Natural killer cell (primary cell): ENCODE data around the gene LARGE1. TPM values are rescaled to one million over a fixed set of nuclear protein-coding genes. Genes with fewer than 3 reads are reported as not detected.

Experiments
- ATAC-seq, 3 donors: fragments of 150-1000 bp in 2 of 3; fragments of 200-7000 bp in 1 of 3; cut with Tn5 transposase; 1 replicate in 1 of 3; 2 replicates in 2 of 3; pipeline ENCODE4 v1.10.0; 2021; ENCODE audit warnings: mild to moderate bottlenecking in 2 of 3, moderate library complexity in 2 of 3
- DNase-seq, 2 donors: peaks; one replicate each; pipeline versions ENCODE4 v3.0.0 to v3.0.0-alpha.2; 2013 to 2021; ENCODE audit warnings: mixed read lengths in 1 of 2
- H3K27ac ChIP-seq: one replicate; pipeline ENCODE4 v1.5.1; 2013; ENCODE audit warnings: mild to moderate bottlenecking, low read length
- H3K27me3 ChIP-seq: one replicate; pipeline ENCODE4 v1.6.1; 2013; ENCODE audit warnings: low read length; ENCODE audit not compliant: control insufficient read depth, insufficient read depth
- H3K36me3 ChIP-seq: one replicate; pipeline ENCODE4 v1.6.1; 2013; ENCODE audit warnings: low read length; ENCODE audit not compliant: control insufficient read depth, insufficient read depth
- H3K4me1 ChIP-seq: one replicate; pipeline ENCODE4 v1.6.1; 2013; ENCODE audit warnings: low read length; ENCODE audit not compliant: control insufficient read depth, insufficient read depth
- H3K4me3 ChIP-seq: one replicate; pipeline ENCODE4 v1.5.1; 2013; ENCODE audit warnings: low read length
- H3K9me3 ChIP-seq: one replicate; pipeline ENCODE4 v1.6.1; 2013; ENCODE audit warnings: low read length; ENCODE audit not compliant: control insufficient read depth, insufficient read depth
- H3K27ac Mint-ChIP-seq, 2 donors: one replicate each; pipeline ENCODE4 v1.8.0; 2022; ENCODE audit warnings: mild to moderate bottlenecking in 2 of 2, mixed read lengths in 2 of 2, moderate library complexity in 1 of 2
- H3K27me3 Mint-ChIP-seq, 2 donors: one replicate each; pipeline ENCODE4 v1.8.0; 2022; ENCODE audit warnings: low read depth in 2 of 2, mixed read lengths in 2 of 2
- H3K36me3 Mint-ChIP-seq: one replicate; pipeline ENCODE4 v1.8.0; 2022; ENCODE audit warnings: mixed read lengths
- H3K4me1 Mint-ChIP-seq, 2 donors: one replicate each; pipeline ENCODE4 v1.8.0; 2022; ENCODE audit warnings: mixed read lengths in 2 of 2
- H3K4me3 Mint-ChIP-seq: one replicate; pipeline ENCODE4 v1.8.0; 2022; ENCODE audit warnings: mild to moderate bottlenecking, moderate library complexity, mixed read lengths
- H3K9me3 Mint-ChIP-seq, 2 donors: one replicate each; pipeline ENCODE4 v1.8.0; 2022; ENCODE audit warnings: mixed read lengths in 2 of 2
- WGBS: methylation state at CpG from one replicate; pipeline ENCODE4 v1.1.7; 2013; ENCODE audit warnings: missing lambda C conversion rate; ENCODE audit not compliant: insufficient coverage; 5-methylcytosine and 5-hydroxymethylcytosine counted together
- intact Hi-C: fragments of 100-400 bp; cut with micrococcal nuclease; formaldehyde crosslinking; loops from one replicate; pipeline ENCODE4 v1.14.2; 2022
- total RNA-seq, 4 donors: library from RNA; stranded (reverse); fragments of 120-200 nt in 1 of 4; gene quantifications; one replicate each; pipeline versions ENCODE4 v1.2.3 to v1.2.4, GENCODE V29; 2013 to 2022
- TF ChIP-seq, protein P1 (sequence below): fragments of 200-600 bp; IDR thresholded peaks from one replicate; pipeline ENCODE4 v1.8.0; 2022; ENCODE audit warnings: antibody characterized with exemption

The LARGE1 gene
- total RNA-seq, 3 donors from 2014 or later (not counting 1 experiment from before 2014, with no cell fraction given), result 2.6 to 11.6 (median 4.1) TPM

DNA sequence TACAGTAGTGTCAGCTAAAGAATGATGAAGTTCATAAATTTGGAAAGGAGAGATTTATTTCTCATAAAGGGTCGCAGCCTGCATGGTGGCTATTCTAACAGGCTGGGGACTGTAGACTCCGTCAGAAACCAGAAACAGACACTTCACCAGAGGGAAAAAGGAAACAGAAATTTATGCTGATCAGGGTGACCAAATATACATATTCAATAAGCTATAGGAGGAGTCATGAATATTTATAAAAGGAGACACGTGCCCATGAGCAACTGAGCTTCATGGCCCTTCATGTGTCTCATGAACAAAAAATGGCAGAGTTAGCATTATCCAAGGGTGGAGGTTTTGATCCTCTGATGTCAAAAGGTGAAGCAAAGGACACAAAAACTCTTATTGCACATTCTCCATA is 392.1 kb downstream of the LARGE1 start:
- Mint-ChIP-seq H3K27ac (no peak overlapping the region), H3K4me3 (no peak overlapping the region), H3K36me3 (no peaks in the 10 kb centered on the region), H3K4me1 (peaks cover 3% of the 10 kb centered on the region in 2 donors), H3K9me3 (no peaks in the 10 kb centered on the region), H3K27me3 (no peaks in the 10 kb centered on the region)
- Histone ChIP-seq H3K36me3 (no peaks in the 10 kb centered on the region), H3K27me3 (no peaks in the 10 kb centered on the region), H3K4me3 (no peak overlapping the region), H3K27ac (no peak overlapping the region), H3K4me1 (peaks cover 3% of the 10 kb centered on the region), H3K9me3 (no peaks in the 10 kb centered on the region)
- 90% methylated on average over 2 of the region's 3 CpGs for WGBS
- TF ChIP-seq, protein P1, sequence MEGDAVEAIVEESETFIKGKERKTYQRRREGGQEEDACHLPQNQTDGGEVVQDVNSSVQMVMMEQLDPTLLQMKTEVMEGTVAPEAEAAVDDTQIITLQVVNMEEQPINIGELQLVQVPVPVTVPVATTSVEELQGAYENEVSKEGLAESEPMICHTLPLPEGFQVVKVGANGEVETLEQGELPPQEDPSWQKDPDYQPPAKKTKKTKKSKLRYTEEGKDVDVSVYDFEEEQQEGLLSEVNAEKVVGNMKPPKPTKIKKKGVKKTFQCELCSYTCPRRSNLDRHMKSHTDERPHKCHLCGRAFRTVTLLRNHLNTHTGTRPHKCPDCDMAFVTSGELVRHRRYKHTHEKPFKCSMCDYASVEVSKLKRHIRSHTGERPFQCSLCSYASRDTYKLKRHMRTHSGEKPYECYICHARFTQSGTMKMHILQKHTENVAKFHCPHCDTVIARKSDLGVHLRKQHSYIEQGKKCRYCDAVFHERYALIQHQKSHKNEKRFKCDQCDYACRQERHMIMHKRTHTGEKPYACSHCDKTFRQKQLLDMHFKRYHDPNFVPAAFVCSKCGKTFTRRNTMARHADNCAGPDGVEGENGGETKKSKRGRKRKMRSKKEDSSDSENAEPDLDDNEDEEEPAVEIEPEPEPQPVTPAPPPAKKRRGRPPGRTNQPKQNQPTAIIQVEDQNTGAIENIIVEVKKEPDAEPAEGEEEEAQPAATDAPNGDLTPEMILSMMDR, result no peak
- intact Hi-C loops, result no loop called here
- ATAC-seq, result no peak
- no peak for DNase-seq

DNA sequence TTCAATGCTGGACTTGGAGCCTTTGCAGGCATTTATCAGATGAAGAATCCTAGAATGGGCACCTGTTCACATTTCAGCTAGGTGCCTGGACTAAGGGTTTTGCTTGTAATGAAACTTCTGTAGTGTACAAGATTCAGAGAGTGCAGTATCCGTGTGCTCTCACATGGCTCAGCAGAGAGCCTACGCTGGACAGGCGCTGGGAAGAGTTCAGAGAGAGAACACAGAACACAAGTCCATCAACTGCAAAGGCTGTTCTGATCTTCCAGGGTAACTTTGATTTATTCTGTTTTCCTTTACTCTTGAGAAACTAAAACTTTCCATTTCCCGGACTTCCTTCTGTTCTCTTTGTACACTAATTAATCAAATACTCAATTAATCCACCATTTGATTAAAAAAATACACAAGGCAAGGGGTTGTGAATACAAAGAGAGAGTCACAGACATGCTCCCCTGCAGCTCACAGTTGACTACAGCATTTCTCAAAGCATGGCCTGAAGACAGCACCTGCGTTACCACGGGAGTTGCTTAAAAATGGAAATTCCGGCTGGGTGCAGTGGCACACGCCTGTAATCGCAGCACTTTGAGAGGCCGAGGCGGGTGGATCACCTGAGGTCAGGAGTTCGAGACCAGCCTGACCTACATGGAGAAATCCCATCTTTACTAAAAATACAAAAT is 393.7 kb downstream of the LARGE1 start:
- Mint-ChIP-seq H3K4me1 (peaks cover 5% of the 10 kb centered on the region in 2 donors), H3K9me3 (no peaks in the 10 kb centered on the region), H3K27me3 (no peaks in the 10 kb centered on the region), H3K27ac (no peak overlapping the region), H3K36me3 (no peaks in the 10 kb centered on the region), H3K4me3 (no peak overlapping the region)
- TF ChIP-seq, protein P1, result no peak
- WGBS, result 90% methylated on average over 11 of the region's 12 CpGs
- intact Hi-C loops, result no loop called here
- peaks cover 19% of the 10 kb centered on the region for H3K4me1 ChIP-seq
- no peak overlapping the region for H3K27ac ChIP-seq
- H3K4me3 ChIP-seq, result no peak overlapping the region
- H3K9me3 ChIP-seq, result no peaks in the 10 kb centered on the region
- no peaks in the 10 kb centered on the region for H3K36me3 ChIP-seq
- DNase-seq (no peak), ATAC-seq (no peak)
- no peaks in the 10 kb centered on the region for H3K27me3 ChIP-seq

DNA sequence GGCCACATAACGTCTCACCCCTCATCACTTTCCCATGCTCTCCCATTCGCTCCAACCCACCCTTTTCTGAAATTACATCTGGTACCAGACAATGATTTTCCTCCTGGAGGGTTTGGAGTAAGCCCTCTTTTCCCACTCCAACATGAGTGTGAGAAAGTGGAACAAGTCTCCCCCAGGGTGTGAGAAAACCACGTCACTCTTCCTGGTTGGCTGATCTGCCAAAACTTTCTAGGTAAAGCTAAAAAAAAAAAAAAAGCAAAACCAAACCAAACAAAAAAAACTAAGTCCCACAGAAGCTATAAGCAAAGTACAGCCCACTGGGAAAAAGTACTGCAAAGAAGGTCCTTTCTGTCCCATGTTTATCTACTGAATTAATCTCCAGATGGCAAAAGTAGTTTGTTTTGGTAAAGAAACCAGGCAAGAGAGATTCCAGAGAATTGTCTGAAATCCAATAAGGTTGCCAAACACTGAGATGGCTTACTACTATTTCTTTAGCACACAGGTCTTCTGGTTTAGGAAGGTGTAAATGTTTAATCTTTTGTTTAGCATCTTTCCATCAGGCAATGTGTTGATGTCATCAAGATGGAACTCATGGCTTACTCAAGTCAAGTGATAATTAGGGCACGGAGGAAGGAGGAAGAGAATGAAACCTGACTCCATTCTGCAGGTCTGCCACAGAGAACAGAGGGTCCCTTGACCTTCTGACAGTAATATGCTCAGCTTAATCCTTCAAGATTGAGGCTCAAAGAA is 395.6 kb downstream of the LARGE1 start:
- Mint-ChIP-seq H3K27ac (no peak overlapping the region), H3K27me3 (no peaks in the 10 kb centered on the region), H3K9me3 (no peaks in the 10 kb centered on the region), H3K4me3 (no peak overlapping the region), H3K4me1 (peaks cover 5% of the 10 kb centered on the region in 2 donors), H3K36me3 (no peaks in the 10 kb centered on the region)
- peaks cover 2% of the 10 kb centered on the region for H3K9me3 ChIP-seq
- H3K27me3 ChIP-seq, result no peaks in the 10 kb centered on the region
- H3K4me3 ChIP-seq, result no peak overlapping the region
- peaks cover 34% of the 10 kb centered on the region for H3K4me1 ChIP-seq
- WGBS, result 67% methylated on average over 4 of the region's 4 CpGs
- intact Hi-C loops, result no loop called here
- TF ChIP-seq, protein P1, result no peak
- no peaks in the 10 kb centered on the region for H3K36me3 ChIP-seq
- no peak for DNase-seq
- ATAC-seq, result no peak
- no peak overlapping the region for H3K27ac ChIP-seq
